Activated B cell treated with CpG ODN at 0.5 μM for 24 hours (primary cell): Measurements from ENCODE around the gene GKAP1. TPM values are rescaled to one million over a fixed set of nuclear protein-coding genes. Genes with fewer than 3 reads are reported as not detected.

Source experiments
- ATAC-seq: fragments of 200-7000 bp; cut with Tn5 transposase; one replicate; pipeline ENCODE4 v1.10.0; 2021; ENCODE audit warnings: low read depth, mild to moderate bottlenecking, moderate library complexity
- CTCF ChIA-PET: fragments of 350-600 bp; sonication (Branson Sonifier 250); formaldehyde crosslinking; loops from one replicate; lab custom pipeline; 2021; ENCODE audit warnings: antibody characterized with exemption; lab: Charles Lee
- POLR2A ChIA-PET: fragments of 350-600 bp; sonication (Branson Sonifier 250); formaldehyde crosslinking; loops from one replicate; lab custom pipeline; 2021; ENCODE audit warnings: antibody characterized with exemption; lab: Charles Lee
- DNase-seq: peaks from one replicate; pipeline ENCODE4 v3.0.0; 2022
- H3K27ac Mint-ChIP-seq: one replicate; pipeline ENCODE4 v1.8.0; 2020; ENCODE audit warnings: mixed read lengths
- H3K27me3 Mint-ChIP-seq: one replicate; pipeline ENCODE4 v1.8.0; 2021; ENCODE audit warnings: mixed read lengths
- H3K36me3 Mint-ChIP-seq: one replicate; pipeline ENCODE4 v1.8.0; 2021; ENCODE audit warnings: low read depth, mixed read lengths
- H3K4me1 Mint-ChIP-seq: one replicate; pipeline ENCODE4 v1.8.0; 2021; ENCODE audit warnings: mixed read lengths
- H3K4me3 Mint-ChIP-seq: one replicate; pipeline ENCODE4 v1.8.0; 2020; ENCODE audit warnings: mild to moderate bottlenecking, mixed read lengths
- H3K9me3 Mint-ChIP-seq: one replicate; pipeline ENCODE4 v1.8.0; 2020; ENCODE audit warnings: mixed read lengths
- CTCF ChIP-seq: fragments of 200-600 bp; IDR thresholded peaks from one replicate; pipeline ENCODE4 v1.8.0; 2022; ENCODE audit warnings: antibody characterized with exemption, mild to moderate bottlenecking
- intact Hi-C: fragments of 100-400 bp; cut with micrococcal nuclease; formaldehyde crosslinking; loops from one replicate; pipeline ENCODE4 v1.15.1; 2024
- total RNA-seq: library from RNA; stranded (reverse); gene quantifications from 2 replicates; pipeline ENCODE4 v1.2.3, GENCODE V29; 2022

The GKAP1 gene
- total RNA-seq, 1 donor from 2014 or later: 4.3 TPM

- Mint-ChIP-seq H3K9me3 (peaks cover 2% of the 10 kb centered on the region), H3K27me3 (no peaks in the 10 kb centered on the region), H3K27ac (no peak overlapping the region), H3K4me1 (peaks cover 77% of the 10 kb centered on the region), H3K36me3 (peaks cover 13% of the 10 kb centered on the region), H3K4me3 (no peak overlapping the region)
- TF ChIP-seq CTCF: no peak
- DNase-seq (no peak), ATAC-seq (no peak)
- CTCF ChIA-PET: interaction anchor here (1.0 kb wide), 1 partner anchor 192 kb away, joined by 4 read pairs; no protein-coding TSS in a partner anchor
- intact Hi-C loops: no loop called here
- POLR2A ChIA-PET: no interaction called here
These were observed 116.3 kb downstream of the GKAP1 start for GRCh38 chr9:83701286-83701685.

- no peak overlapping the region for H3K27ac Mint-ChIP-seq
- intact Hi-C loops: no loop called here
- ChIA-PET CTCF (no interaction called here), POLR2A (interaction anchor here (1.3 kb wide), 1 partner anchor 8 kb away, joined by 6 read pairs; the partner anchor contains the start of gene UBQLN1)
- no peak for TF ChIP-seq CTCF
- no peak overlapping the region for H3K4me3 Mint-ChIP-seq
- no peak for DNase-seq
- no peaks in the 10 kb centered on the region for H3K9me3 Mint-ChIP-seq
- no peaks in the 10 kb centered on the region for H3K27me3 Mint-ChIP-seq
- H3K4me1 Mint-ChIP-seq: peaks cover 74% of the 10 kb centered on the region
- ATAC-seq: no peak
- H3K36me3 Mint-ChIP-seq: peaks cover 4% of the 10 kb centered on the region
These were observed 118.0 kb downstream of the GKAP1 start for GRCh38 chr9:83699615-83700014.

GRCh38 chr9:83698976-83699585 lies 118.5 kb downstream of the GKAP1 start:
- DNase-seq (no peak), ATAC-seq (no peak)
- Mint-ChIP-seq H3K9me3 (no peaks in the 10 kb centered on the region), H3K27me3 (no peaks in the 10 kb centered on the region), H3K4me3 (no peak overlapping the region), H3K36me3 (peaks cover 4% of the 10 kb centered on the region), H3K4me1 (peaks cover 76% of the 10 kb centered on the region), H3K27ac (no peak overlapping the region)
- CTCF ChIA-PET: no interaction called here
- POLR2A ChIA-PET: interaction anchor here (0.7 to 1.3 kb wide), 2 partner anchors 9 to 225 kb away, joined by 6 read pairs; partner anchors contain the start of gene UBQLN1
- intact Hi-C loops: no loop called here
- no peak for TF ChIP-seq CTCF

- intact Hi-C loops: no loop called here
- CTCF ChIA-PET: no interaction called here
- Mint-ChIP-seq H3K4me3 (no peak overlapping the region), H3K27ac (no peak overlapping the region), H3K36me3 (peaks cover 8% of the 10 kb centered on the region), H3K27me3 (no peaks in the 10 kb centered on the region), H3K9me3 (no peaks in the 10 kb centered on the region), H3K4me1 (peaks cover 87% of the 10 kb centered on the region)
- DNase-seq (no peak), ATAC-seq (no peak)
- POLR2A ChIA-PET: no interaction called here
- no peak for TF ChIP-seq CTCF
These were observed 126.1 kb downstream of the GKAP1 start for GRCh38 chr9:83691492-83691891.

Other genes with a start within 250 kb of the GKAP1 start
- gene IDNK, start 194.6 kb downstream of the GKAP1 start, total RNA-seq: 7.9 and 8.4 TPM in 2 replicates
- 84.4 and 96.8 TPM in 2 replicates for gene UBQLN1, start 109.8 kb downstream of the GKAP1 start, total RNA-seq
- gene KIF27, start 103.7 kb upstream of the GKAP1 start, total RNA-seq: 4.9 and 5.1 TPM in 2 replicates
- gene HNRNPK, start 162.4 kb upstream of the GKAP1 start, total RNA-seq: 645 and 678 TPM in 2 replicates
- gene RMI1, start 163.0 kb upstream of the GKAP1 start, total RNA-seq: 6.6 and 8.5 TPM in 2 replicates